ENCODE results near the gene BRD3. TPM values are rescaled to one million over a fixed set of nuclear protein-coding genes. Genes with fewer than 3 reads are reported as not detected.

BRD3 gene
- total and polyA plus RNA-seq, 2 of the 8 experiments (the other 6 are each of a cell fraction or from before 2014, with no cell fraction given) = 31.0 to 82.7 TPM

GRCh38 chr9:134063571-134064450 is 4.0 kb downstream of the BRD3 start:
- peak in 1 of 2 experiments; percentile 39 for DNase-seq (ENCODE audit: low read depth in 1 of 2, low spot score in 2 of 2)
- H3K36me3 ChIP-seq (ENCODE audit: control insufficient read depth in 2 of 4, insufficient read depth in 4 of 4, low read length in 3 of 4) = no peaks in the 10 kb centered on the region; a peak in 1 of 8 replicates
- ChIA-PET CTCF (ENCODE audit: partially characterized antibody) (interaction anchor here (0.7 to 2.1 kb wide), 4 partner anchors 9 to 321 kb away, joined by 3 to 10 read pairs (median 5); no protein-coding TSS in a partner anchor), POLR2A (ENCODE audit: partially characterized antibody) (interaction anchor here (0.7 to 3.0 kb wide), 6 partner anchors 9 to 75 kb away, joined by 3 to 19 read pairs (median 4); partner anchors contain the start of genes BRD3OS and WDR5)
- H3K4me1 ChIP-seq (replicated peaks in 1 of 4; ENCODE audit: control insufficient read depth in 3 of 4, insufficient read depth in 4 of 4, low read length in 3 of 4) = peaks cover 0 to 15% (median 10%) of the 10 kb centered on the region in 4 experiments; a peak in 5 of 7 replicates
- H3K27me3 ChIP-seq (replicated peaks in 1 of 4; ENCODE audit: control insufficient read depth in 3 of 4, extremely low read depth in 1 of 4, insufficient read depth in 3 of 4, low read length in 3 of 4) = no peaks in the 10 kb centered on the region
- no peak overlapping the region for H2AK5ac ChIP-seq (ENCODE audit: low read depth, low read length)
- WGBS, 2 experiments (ENCODE audit: extremely low coverage in 1 of 2, insufficient coverage in 1 of 2, insufficient read length in 1 of 2, insufficient replicate concordance in 2 of 2, low coverage in 1 of 2, low lambda C conversion rate in 2 of 2, missing lambda C conversion rate in 1 of 2) = 94% methylated on average over 29 of the region's 29 CpGs; no CpG with 5 or more reads in 1 of the 2 experiments
- H3K23ac ChIP-seq (ENCODE audit: insufficient read length) = no peak overlapping the region
- no peak overlapping the region for H3K9ac ChIP-seq (replicated peaks in 1 of 4; ENCODE audit: extremely low read depth in 1 of 4, low read depth in 3 of 4, low read length in 3 of 4)
- no peaks in the 10 kb centered on the region for H3K9me3 ChIP-seq (ENCODE audit: insufficient read depth in 2 of 2, low read depth in 1 of 2, low read length in 1 of 2)
- no peak overlapping the region for H4K5ac ChIP-seq (ENCODE audit: insufficient read length, low read depth, low read length)
- no peak overlapping the region for H3K56ac ChIP-seq (replicated peaks; ENCODE audit: insufficient read length, low read depth, low read length)
- no peak overlapping the region; the same call in 1 of the 2 replicates for H2BK5ac ChIP-seq (ENCODE audit: low read depth, low read length)
- H2BK120ac ChIP-seq (replicated peaks; ENCODE audit: low read depth, low read length) = no peak overlapping the region
- no peak overlapping the region for H3K14ac ChIP-seq (ENCODE audit: insufficient read length)
- no peak overlapping the region for H2BK12ac ChIP-seq (ENCODE audit: low read depth, low read length)
- no peak overlapping the region for H2BK20ac ChIP-seq (ENCODE audit: low read length)
- no peak overlapping the region for H3K27ac ChIP-seq (ENCODE audit: low read depth, low read length)
- peaks cover 38 to 84% of the 10 kb centered on the region in 2 experiments for H3K79me2 ChIP-seq (ENCODE audit: control insufficient read depth in 1 of 2, insufficient read depth in 2 of 2, low read length in 2 of 2)
- no peak overlapping the region; a peak in 1 of 4 replicates for H3K4me2 ChIP-seq (ENCODE audit: insufficient read depth in 1 of 2, low read depth in 2 of 2, low read length in 2 of 2)
- no peak overlapping the region for H3K18ac ChIP-seq (ENCODE audit: extremely low read depth, low read length)
- H4K20me1 ChIP-seq (replicated peaks in 1 of 2; ENCODE audit: control insufficient read depth in 1 of 2, insufficient read depth in 2 of 2, low read length in 2 of 2) = peaks cover 52 to 53% of the 10 kb centered on the region in 2 experiments
- no peak for FAIRE-seq
- H3K4me3 ChIP-seq (ENCODE audit: extremely low read depth in 1 of 4, insufficient read depth in 2 of 4, low read depth in 3 of 4, low read length in 4 of 4) = no peak overlapping the region
- H4K8ac ChIP-seq (ENCODE audit: extremely low read depth, insufficient read depth, low read length) = no peak overlapping the region
- no peak overlapping the region for H2AFZ ChIP-seq (ENCODE audit: low read length)
- TF ChIP-seq TAF1 (IDR thresholded peaks at IDR 0.05; ENCODE audit: low read depth, low read length) (no peak), CHD2 (IDR thresholded peaks at IDR 0.05; ENCODE audit: low read length) (no peak), POU5F1 (IDR thresholded peaks at IDR 0.05; ENCODE audit: low read depth, low read length) (no peak), FOSL1 (IDR thresholded peaks at IDR 0.05; ENCODE audit: insufficient read depth, low read depth, low read length) (no peak)
- peaks cover 33% of the 10 kb centered on the region for H3K79me1 ChIP-seq (ENCODE audit: low read depth, low read length)
- H4K91ac ChIP-seq (replicated peaks; ENCODE audit: insufficient read length, low read length) = no peak overlapping the region
- no peak overlapping the region for H3K4ac ChIP-seq (replicated peaks; ENCODE audit: insufficient read length, low read depth, low read length)
- H3K23me2 ChIP-seq (ENCODE audit: low read depth, low read length) = peaks cover 5% of the 10 kb centered on the region
- no peak overlapping the region for H2BK15ac ChIP-seq (ENCODE audit: low read length)
